Measurements from ENCODE around the gene ENPEP.
"Not testable (repeated sequence)": the region's sequence is repeated elsewhere in the genome, so short reads cannot be mapped to it uniquely, and the experiment has no call there.

ENPEP gene

GRCh38 chr4:110484029-110484428 lies 8.1 kb downstream of the ENPEP start:
- DNase-seq (ENCODE audit: low read depth) = no peak

GRCh38 chr4:110484767-110485166 lies 8.8 kb downstream of the ENPEP start:
- peak; percentile 36 for DNase-seq (ENCODE audit: low read depth)

- DNase-seq (ENCODE audit: low read depth) = no peak
These were observed 9.5 kb downstream of the ENPEP start for GRCh38 chr4:110485452-110485851.

- DNase-seq (ENCODE audit: low read depth) = no peak
These were observed 10.3 kb downstream of the ENPEP start for GRCh38 chr4:110486256-110486655.

GRCh38 chr4:110486850-110487249 lies 10.9 kb downstream of the ENPEP start:
- not testable (repeated sequence) for DNase-seq (ENCODE audit: low read depth)

- DNase-seq (ENCODE audit: low read depth) = no peak
These were observed 11.9 kb downstream of the ENPEP start for GRCh38 chr4:110487873-110488272.

- DNase-seq (ENCODE audit: low read depth) = no peak
These were observed 14.1 kb downstream of the ENPEP start for GRCh38 chr4:110489901-110490508.

GRCh38 chr4:110492522-110492921 lies 16.6 kb downstream of the ENPEP start:
- DNase-seq (ENCODE audit: low read depth) = no peak

GRCh38 chr4:110493520-110493919 lies 17.6 kb downstream of the ENPEP start:
- no peak for DNase-seq (ENCODE audit: low read depth)

GRCh38 chr4:110498420-110498819 lies 22.5 kb downstream of the ENPEP start:
- DNase-seq (ENCODE audit: low read depth) = no peak

GRCh38 chr4:110499126-110499525 lies 23.2 kb downstream of the ENPEP start:
- DNase-seq (ENCODE audit: low read depth) = no peak

GRCh38 chr4:110501826-110502225 lies 25.9 kb downstream of the ENPEP start:
- no peak for DNase-seq (ENCODE audit: low read depth)

GRCh38 chr4:110503270-110504083 lies 27.5 kb downstream of the ENPEP start:
- no peak for DNase-seq (ENCODE audit: low read depth)

- DNase-seq (ENCODE audit: low read depth) = no peak
These were observed 28.1 kb downstream of the ENPEP start for GRCh38 chr4:110504084-110504435.

GRCh38 chr4:110505440-110505839 lies 29.5 kb downstream of the ENPEP start:
- no peak for DNase-seq (ENCODE audit: low read depth)

GRCh38 chr4:110508827-110509710 lies 33.1 kb downstream of the ENPEP start:
- DNase-seq (ENCODE audit: low read depth) = no peak

GRCh38 chr4:110510277-110510676 lies 34.3 kb downstream of the ENPEP start:
- DNase-seq (ENCODE audit: low read depth) = no peak

- peak; percentile 50 for DNase-seq (ENCODE audit: low read depth)
These were observed 35.1 kb downstream of the ENPEP start for GRCh38 chr4:110510955-110511544.

- no peak for DNase-seq (ENCODE audit: low read depth)
These were observed 36.9 kb downstream of the ENPEP start for GRCh38 chr4:110512901-110513300.

- no peak for DNase-seq (ENCODE audit: low read depth)
These were observed 39.0 kb downstream of the ENPEP start for GRCh38 chr4:110514889-110515479.

GRCh38 chr4:110515676-110516075 lies 39.7 kb downstream of the ENPEP start:
- DNase-seq (ENCODE audit: low read depth) = no peak

All from fibroblast of the conjunctiva (primary cell).